ENCODE measurements around the gene RPGRIP1. TPM values are rescaled to one million over a fixed set of nuclear protein-coding genes. Genes with fewer than 3 reads are reported as not detected.

Gene RPGRIP1
- total and polyA plus RNA-seq, 2 donors from 2014 or later = 0.47 TPM; not detected in 1

GRCh38 chr14:21258889-21259787 lies 20.7 kb upstream of the RPGRIP1 start:
- FAIRE-seq = no peak
- Histone ChIP-seq H3K27me3 (ENCODE audit: control insufficient read depth, insufficient read depth, low read length) (no peaks in the 10 kb centered on the region), H3K27ac (ENCODE audit: low read depth in 2 of 2, low read length in 2 of 2) (no peak overlapping the region), H3K36me3 (ENCODE audit: control insufficient read depth in 2 of 3, insufficient read depth in 3 of 3, low read length in 3 of 3) (peaks cover 17 to 42% (median 20%) of the 10 kb centered on the region in 3 donors), H3K4me3 (ENCODE audit: low read length in 3 of 3) (no peak overlapping the region), H3K9ac (ENCODE audit: low read length in 3 of 3) (peak overlapping the region in 1 of 3 donors; percentile 42), H3K4me1 (ENCODE audit: control insufficient read depth in 2 of 3, insufficient read depth in 2 of 3, low read depth in 1 of 3, low read length in 3 of 3) (peaks cover 3 to 30% (median 26%) of the 10 kb centered on the region in 3 donors), H3K9me3 (ENCODE audit: control insufficient read depth in 2 of 3, insufficient read depth in 1 of 3, low read length in 3 of 3) (no peaks in the 10 kb centered on the region)
- TF ChIP-seq CTCF (IDR thresholded peaks at IDR 0.05; ENCODE audit: borderline replicate concordance, extremely low read depth, insufficient read depth) = no peak
- intact Hi-C loops (cut with DNase I) = no loop called here
- no peak for DNase-seq

DNA sequence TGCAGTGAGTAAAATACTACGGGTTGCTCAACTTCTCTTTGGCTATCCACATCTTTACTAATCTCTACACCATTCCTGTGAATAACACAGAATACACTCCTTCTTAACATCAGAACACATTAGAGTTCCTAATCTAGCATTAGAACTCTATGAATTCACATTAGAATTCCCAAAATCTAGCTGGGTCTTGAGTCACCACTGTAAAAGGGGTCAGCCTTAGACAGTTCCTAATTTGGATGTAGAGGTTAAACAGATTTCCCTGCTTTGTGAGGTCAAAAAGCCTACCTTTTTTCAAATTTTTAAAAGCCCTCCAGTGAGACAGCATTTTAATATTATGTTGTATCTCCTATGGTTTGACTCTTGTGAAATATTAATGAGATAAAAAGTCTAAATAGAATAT lies 18.1 kb upstream of the RPGRIP1 start:
- intact Hi-C loops (cut with DNase I) = no loop called here
- no peak for DNase-seq
- no peaks in the 10 kb centered on the region for H3K9me3 ChIP-seq (ENCODE audit: control insufficient read depth in 2 of 3, insufficient read depth in 1 of 3, low read length in 3 of 3)
- H3K4me3 ChIP-seq (ENCODE audit: low read length in 3 of 3) = no peak overlapping the region
- no peak for FAIRE-seq
- peaks cover 16 to 38% (median 19%) of the 10 kb centered on the region in 3 donors for H3K36me3 ChIP-seq (ENCODE audit: control insufficient read depth in 2 of 3, insufficient read depth in 3 of 3, low read length in 3 of 3)
- H3K4me1 ChIP-seq (ENCODE audit: control insufficient read depth in 2 of 3, insufficient read depth in 2 of 3, low read depth in 1 of 3, low read length in 3 of 3) = peaks cover 3 to 27% (median 26%) of the 10 kb centered on the region in 3 donors
- no peak overlapping the region for H3K27ac ChIP-seq (ENCODE audit: low read depth in 2 of 2, low read length in 2 of 2)
- no peak overlapping the region for H3K9ac ChIP-seq (ENCODE audit: low read length in 3 of 3)
- no peaks in the 10 kb centered on the region for H3K27me3 ChIP-seq (ENCODE audit: control insufficient read depth, insufficient read depth, low read length)
- no peak for TF ChIP-seq CTCF (IDR thresholded peaks at IDR 0.05; ENCODE audit: borderline replicate concordance, extremely low read depth, insufficient read depth)

GRCh38 chr14:21262410-21262809 lies 17.5 kb upstream of the RPGRIP1 start:
- H3K4me3 ChIP-seq (ENCODE audit: low read length in 3 of 3) = peak overlapping the region in 1 of 3 donors; percentile 19
- no peak overlapping the region for H3K9ac ChIP-seq (ENCODE audit: low read length in 3 of 3)
- TF ChIP-seq CTCF (IDR thresholded peaks at IDR 0.05; ENCODE audit: borderline replicate concordance, extremely low read depth, insufficient read depth) = no peak
- peaks cover 14 to 38% (median 17%) of the 10 kb centered on the region in 3 donors for H3K36me3 ChIP-seq (ENCODE audit: control insufficient read depth in 2 of 3, insufficient read depth in 3 of 3, low read length in 3 of 3)
- no peak for DNase-seq
- H3K27me3 ChIP-seq (ENCODE audit: control insufficient read depth, insufficient read depth, low read length) = no peaks in the 10 kb centered on the region
- no peak overlapping the region for H3K27ac ChIP-seq (ENCODE audit: low read depth in 2 of 2, low read length in 2 of 2)
- FAIRE-seq = no peak
- H3K4me1 ChIP-seq (ENCODE audit: control insufficient read depth in 2 of 3, insufficient read depth in 2 of 3, low read depth in 1 of 3, low read length in 3 of 3) = peaks cover 3 to 27% (median 24%) of the 10 kb centered on the region in 3 donors
- H3K9me3 ChIP-seq (ENCODE audit: control insufficient read depth in 2 of 3, insufficient read depth in 1 of 3, low read length in 3 of 3) = no peaks in the 10 kb centered on the region
- intact Hi-C loops (cut with DNase I) = no loop called here
